Transverse colon (tissue), 3 donors: Measurements from ENCODE around the gene CEP76.

Source experiments
- POLR2A ChIP-seq: fragments of 450-650 bp; IDR thresholded peaks from one replicate; pipeline ENCODE4 v1.6.1; 2016; ENCODE audit warnings: antibody characterized with exemption, mild to moderate bottlenecking, moderate library complexity
- TF ChIP-seq, protein P1 (sequence below), 5 experiments: fragments of 200-600 bp in 3 of 5; fragments of 450-650 bp in 2 of 5; sonication (generic) in 3 of 5; IDR thresholded peaks; 1 replicate in 2 of 5; 2 replicates in 3 of 5; pipeline ENCODE4 v1.5.1; 2016 to 2017; ENCODE audit warnings: antibody characterized with exemption in 5 of 5, inconsistent platforms in 3 of 5, mild to moderate bottlenecking in 2 of 5, moderate library complexity in 1 of 5

DNA sequence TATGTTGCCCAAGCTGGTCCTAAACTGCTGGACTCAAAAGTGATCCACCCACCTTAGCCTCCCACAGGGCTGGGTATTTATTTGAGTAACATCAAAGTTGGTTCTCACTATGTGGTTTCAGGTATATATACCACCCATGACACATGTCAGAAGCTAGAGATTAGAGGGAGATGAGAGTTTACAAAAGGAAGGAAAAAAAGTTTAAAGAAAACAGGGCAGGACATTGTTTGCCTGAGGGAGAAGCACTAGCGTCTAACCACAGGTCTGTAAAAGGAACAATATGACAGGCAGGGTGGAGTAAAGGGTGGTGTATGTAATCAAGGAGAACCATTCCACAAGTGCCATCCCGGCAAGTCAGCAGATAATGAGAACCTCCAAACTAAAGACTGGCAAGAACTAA, 8.5 kb downstream of the CEP76 start:
- TF ChIP-seq, protein P1, sequence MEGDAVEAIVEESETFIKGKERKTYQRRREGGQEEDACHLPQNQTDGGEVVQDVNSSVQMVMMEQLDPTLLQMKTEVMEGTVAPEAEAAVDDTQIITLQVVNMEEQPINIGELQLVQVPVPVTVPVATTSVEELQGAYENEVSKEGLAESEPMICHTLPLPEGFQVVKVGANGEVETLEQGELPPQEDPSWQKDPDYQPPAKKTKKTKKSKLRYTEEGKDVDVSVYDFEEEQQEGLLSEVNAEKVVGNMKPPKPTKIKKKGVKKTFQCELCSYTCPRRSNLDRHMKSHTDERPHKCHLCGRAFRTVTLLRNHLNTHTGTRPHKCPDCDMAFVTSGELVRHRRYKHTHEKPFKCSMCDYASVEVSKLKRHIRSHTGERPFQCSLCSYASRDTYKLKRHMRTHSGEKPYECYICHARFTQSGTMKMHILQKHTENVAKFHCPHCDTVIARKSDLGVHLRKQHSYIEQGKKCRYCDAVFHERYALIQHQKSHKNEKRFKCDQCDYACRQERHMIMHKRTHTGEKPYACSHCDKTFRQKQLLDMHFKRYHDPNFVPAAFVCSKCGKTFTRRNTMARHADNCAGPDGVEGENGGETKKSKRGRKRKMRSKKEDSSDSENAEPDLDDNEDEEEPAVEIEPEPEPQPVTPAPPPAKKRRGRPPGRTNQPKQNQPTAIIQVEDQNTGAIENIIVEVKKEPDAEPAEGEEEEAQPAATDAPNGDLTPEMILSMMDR (IDR thresholded peaks at IDR 0.05) = no peak
- no peak for TF ChIP-seq POLR2A
